ENCODE data around the gene ASB11.

DNA sequence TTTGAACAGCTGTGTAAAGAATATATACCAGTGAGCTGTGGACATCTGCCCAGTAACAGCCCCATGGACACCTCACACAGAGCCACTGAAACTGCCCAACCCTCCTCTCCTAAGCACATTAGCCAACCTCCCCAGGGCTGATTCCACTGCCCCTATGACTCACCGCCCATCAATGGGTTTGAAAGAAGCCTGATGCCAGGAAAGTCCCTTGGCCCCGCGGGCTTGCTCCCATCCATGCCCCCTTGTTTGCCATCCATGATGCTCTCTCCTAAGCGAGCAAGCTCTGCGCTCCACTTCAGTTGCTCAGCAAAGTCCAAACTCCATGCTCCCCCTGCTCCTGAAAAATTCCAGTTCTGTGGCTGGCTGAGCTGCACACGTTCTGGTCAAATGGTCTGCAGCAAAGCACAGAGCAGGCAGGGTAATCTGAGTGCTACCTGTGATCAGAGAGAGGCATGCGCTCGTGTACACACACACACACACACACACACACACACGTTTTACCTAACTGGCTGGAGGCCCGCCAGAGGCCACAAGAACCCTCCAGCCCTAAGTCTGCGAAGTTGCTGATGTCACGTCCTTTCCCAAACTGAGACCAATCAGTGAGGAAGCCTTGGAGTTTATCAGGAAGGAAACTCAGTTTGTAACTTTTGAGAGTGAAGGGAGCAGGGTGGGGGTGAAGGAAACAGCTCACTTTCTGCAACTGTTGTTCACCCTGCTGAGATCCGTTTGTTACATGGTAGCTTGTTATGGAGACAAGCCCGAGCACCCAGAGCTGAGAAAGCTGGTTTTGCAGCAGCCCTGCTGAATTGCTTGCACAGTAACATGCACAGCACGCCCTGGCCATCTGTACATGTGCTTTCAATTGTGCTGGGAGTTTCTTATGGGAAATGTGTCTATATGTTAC, 45.6 kb downstream of the ASB11 start, which contains the start of gene ASB9:
- TF ChIP-seq CTCF (IDR thresholded peaks at IDR 0.05) = no peak
- TF ChIP-seq POLR2A (IDR thresholded peaks at IDR 0.05) = no peak
- no peak for TF ChIP-seq POLR2AphosphoS5 (IDR thresholded peaks at IDR 0.05)
- no peak for TF ChIP-seq EP300 (IDR thresholded peaks at IDR 0.05)

Data from stomach (tissue), 4 donors.